ENCODE results near the gene MAGI1. TPM values are rescaled to one million over a fixed set of nuclear protein-coding genes. Genes with fewer than 3 reads are reported as not detected.

MAGI1 gene
- total RNA-seq, 4 donors from 2014 or later, result 17.2 to 40.8 (median 28.1) TPM

DNA sequence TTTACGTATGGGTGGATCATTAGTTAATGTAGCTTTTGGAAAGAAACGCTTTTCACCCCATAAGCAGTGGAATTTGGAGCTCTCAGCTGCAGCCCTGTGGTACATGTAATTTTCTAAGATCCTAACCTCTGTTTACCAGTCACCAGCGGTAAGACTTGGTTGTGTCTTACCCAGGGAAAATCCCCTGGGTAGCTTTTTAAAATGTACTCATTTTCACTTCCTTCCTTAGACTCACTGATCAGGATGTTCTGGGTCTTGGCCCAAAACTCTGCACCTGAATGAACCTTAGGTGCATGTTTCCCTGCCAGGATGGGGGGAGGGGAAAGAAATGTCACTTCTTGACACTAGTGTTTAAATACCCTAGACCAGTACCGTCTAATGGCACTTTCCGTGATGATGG, 605.2 kb downstream of the MAGI1 start:
- WGBS, 2 donors (ENCODE audit: low coverage in 1 of 2), result 85% methylated on average over 5 of the region's 5 CpGs
- Histone ChIP-seq H3K27me3 (no peaks in the 10 kb centered on the region), H3K4me1 (no peaks in the 10 kb centered on the region), H3K36me3 (peaks cover 0 to 59% of the 10 kb centered on the region in 2 donors), H3K9me3 (no peaks in the 10 kb centered on the region), H3K27ac (no peak overlapping the region), H3K4me3 (no peak overlapping the region)
- no peak for ATAC-seq
- TF ChIP-seq POLR2AphosphoS5 (IDR thresholded peaks at IDR 0.05), result no peak
- TF ChIP-seq, protein P1, sequence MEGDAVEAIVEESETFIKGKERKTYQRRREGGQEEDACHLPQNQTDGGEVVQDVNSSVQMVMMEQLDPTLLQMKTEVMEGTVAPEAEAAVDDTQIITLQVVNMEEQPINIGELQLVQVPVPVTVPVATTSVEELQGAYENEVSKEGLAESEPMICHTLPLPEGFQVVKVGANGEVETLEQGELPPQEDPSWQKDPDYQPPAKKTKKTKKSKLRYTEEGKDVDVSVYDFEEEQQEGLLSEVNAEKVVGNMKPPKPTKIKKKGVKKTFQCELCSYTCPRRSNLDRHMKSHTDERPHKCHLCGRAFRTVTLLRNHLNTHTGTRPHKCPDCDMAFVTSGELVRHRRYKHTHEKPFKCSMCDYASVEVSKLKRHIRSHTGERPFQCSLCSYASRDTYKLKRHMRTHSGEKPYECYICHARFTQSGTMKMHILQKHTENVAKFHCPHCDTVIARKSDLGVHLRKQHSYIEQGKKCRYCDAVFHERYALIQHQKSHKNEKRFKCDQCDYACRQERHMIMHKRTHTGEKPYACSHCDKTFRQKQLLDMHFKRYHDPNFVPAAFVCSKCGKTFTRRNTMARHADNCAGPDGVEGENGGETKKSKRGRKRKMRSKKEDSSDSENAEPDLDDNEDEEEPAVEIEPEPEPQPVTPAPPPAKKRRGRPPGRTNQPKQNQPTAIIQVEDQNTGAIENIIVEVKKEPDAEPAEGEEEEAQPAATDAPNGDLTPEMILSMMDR (IDR thresholded peaks at IDR 0.05), result no peak
- no peak for TF ChIP-seq EP300 (IDR thresholded peaks at IDR 0.05)
- no peak for TF ChIP-seq POLR2A (IDR thresholded peaks at IDR 0.05)

DNA sequence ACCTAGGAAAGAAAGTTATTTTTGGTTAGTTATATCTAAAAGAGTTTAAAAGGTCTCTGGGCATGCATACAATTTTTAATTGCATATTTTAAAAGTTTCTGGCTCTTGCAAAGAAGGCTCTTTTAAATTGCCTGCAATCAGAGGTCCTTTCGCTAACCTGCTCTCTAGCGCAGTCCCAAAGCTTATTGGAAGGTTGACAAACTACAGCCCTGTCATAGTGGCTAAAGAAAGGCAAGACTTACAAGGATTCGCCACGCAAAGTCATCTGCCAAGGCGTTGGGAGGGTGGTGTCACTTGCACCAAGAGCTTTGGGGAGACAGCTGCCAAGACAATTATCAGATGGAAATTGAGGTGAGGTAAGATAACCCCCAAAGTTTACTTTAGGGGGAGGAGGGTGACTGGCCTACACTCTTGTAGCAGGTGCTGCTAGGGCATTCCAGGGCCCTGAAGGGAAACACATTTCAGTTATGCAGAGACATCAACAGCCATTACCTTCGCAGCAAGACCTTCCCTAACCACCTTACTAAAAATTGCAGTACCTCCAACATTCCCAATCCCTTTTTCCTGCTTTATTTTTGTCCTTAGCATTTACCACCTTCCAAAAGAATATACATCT, 606.2 kb downstream of the MAGI1 start:
- WGBS, 2 donors (ENCODE audit: low coverage in 1 of 2), result 85 to 89% methylated on average over 4 to 5 of the region's 6 CpGs
- no peak overlapping the region for H3K4me3 ChIP-seq
- ATAC-seq, result no peak
- H3K9me3 ChIP-seq, result no peaks in the 10 kb centered on the region
- H3K4me1 ChIP-seq, result no peaks in the 10 kb centered on the region
- H3K27me3 ChIP-seq, result no peaks in the 10 kb centered on the region
- TF ChIP-seq EP300 (IDR thresholded peaks at IDR 0.05) (no peak), POLR2AphosphoS5 (IDR thresholded peaks at IDR 0.05) (no peak), POLR2A (IDR thresholded peaks at IDR 0.05) (no peak)
- TF ChIP-seq, protein P1 (IDR thresholded peaks at IDR 0.05), result no peak
- H3K27ac ChIP-seq, result no peak overlapping the region
- H3K36me3 ChIP-seq, result peaks cover 0 to 55% of the 10 kb centered on the region in 2 donors

DNA sequence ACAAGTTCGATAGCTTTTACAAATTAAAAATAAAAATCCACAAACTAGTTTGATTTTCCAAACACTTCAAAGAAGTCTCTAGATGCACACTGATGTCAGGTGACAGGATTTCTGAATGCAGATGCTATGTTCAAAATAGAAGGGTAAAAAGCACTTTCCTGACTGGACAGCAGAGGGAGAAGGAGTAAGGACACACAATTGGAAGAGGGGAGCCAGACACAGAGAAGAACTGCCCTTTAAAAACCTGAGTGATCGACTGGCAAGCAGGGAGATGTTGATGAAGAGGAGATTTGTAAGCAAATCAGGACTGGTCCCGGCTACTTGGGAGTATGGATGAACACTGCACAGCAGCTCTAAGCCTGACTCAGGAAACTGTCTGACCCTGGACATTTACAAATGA, 612.8 kb downstream of the MAGI1 start:
- TF ChIP-seq EP300 (IDR thresholded peaks at IDR 0.05) (no peak), POLR2AphosphoS5 (IDR thresholded peaks at IDR 0.05) (no peak), POLR2A (IDR thresholded peaks at IDR 0.05) (no peak)
- TF ChIP-seq, protein P1 (IDR thresholded peaks at IDR 0.05), result peak; percentile 7 to 40 (median 25)
- Histone ChIP-seq H3K36me3 (peaks cover 0 to 30% of the 10 kb centered on the region in 2 donors), H3K27ac (no peak overlapping the region), H3K27me3 (no peaks in the 10 kb centered on the region), H3K9me3 (no peaks in the 10 kb centered on the region), H3K4me1 (no peaks in the 10 kb centered on the region), H3K4me3 (no peak overlapping the region)
- no peak for ATAC-seq
- WGBS, 2 donors (ENCODE audit: low coverage in 1 of 2), result 59 to 64% methylated on average over 3 of the region's 3 CpGs

DNA sequence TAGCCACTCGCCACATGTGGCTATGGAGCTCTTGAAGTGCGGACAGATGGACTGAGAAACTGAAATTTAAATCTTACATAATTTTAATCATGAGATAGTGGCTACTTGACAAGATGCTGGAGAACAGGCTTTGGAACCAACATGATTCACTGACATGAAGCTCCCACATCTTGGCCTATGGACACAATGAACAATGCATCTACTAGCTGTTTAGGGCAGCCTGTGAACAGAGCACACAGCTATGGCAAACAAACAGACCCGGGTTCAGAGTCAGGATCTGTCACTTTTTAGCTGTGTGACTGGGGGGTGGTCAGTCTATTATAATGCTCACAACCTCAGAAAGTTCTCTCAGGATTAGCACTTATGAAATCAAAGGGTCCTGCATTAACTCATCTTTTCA, 616.6 kb downstream of the MAGI1 start:
- TF ChIP-seq EP300 (IDR thresholded peaks at IDR 0.05), result no peak
- Histone ChIP-seq H3K4me1 (no peaks in the 10 kb centered on the region), H3K36me3 (no peaks in the 10 kb centered on the region), H3K27ac (no peak overlapping the region), H3K27me3 (no peaks in the 10 kb centered on the region), H3K9me3 (no peaks in the 10 kb centered on the region), H3K4me3 (no peak overlapping the region)
- WGBS, 2 donors (ENCODE audit: low coverage in 1 of 2), result 80 to 96% methylated on average over 3 of the region's 3 CpGs
- ATAC-seq, result no peak

DNA sequence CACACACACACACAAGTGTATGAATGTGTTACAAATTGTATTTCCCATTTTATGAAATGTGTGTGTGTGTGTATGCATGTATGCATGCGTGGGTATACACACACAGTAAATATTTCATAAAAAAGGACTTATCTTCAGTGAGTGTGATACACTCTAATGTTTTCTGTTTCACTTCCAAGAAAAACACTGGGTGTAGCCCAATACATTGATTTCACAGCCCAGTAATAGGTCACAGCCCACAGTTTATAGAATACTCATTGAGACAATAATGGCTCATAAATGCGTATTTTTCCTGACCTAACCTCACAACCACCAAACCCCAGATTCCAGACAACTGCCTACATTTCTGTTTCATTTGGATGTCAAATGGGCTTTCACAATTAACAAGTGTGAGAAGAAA, 619.5 kb downstream of the MAGI1 start:
- WGBS, 2 donors (ENCODE audit: low coverage in 1 of 2), result 83 to 91% methylated on average over 2 of the region's 2 CpGs
- no peaks in the 10 kb centered on the region for H3K27me3 ChIP-seq
- no peaks in the 10 kb centered on the region for H3K9me3 ChIP-seq
- ATAC-seq, result no peak
- no peak overlapping the region for H3K27ac ChIP-seq
- TF ChIP-seq, protein P1 (IDR thresholded peaks at IDR 0.05), result no peak
- H3K36me3 ChIP-seq, result peaks cover 0 to 3% of the 10 kb centered on the region in 2 donors
- H3K4me3 ChIP-seq, result no peak overlapping the region
- no peaks in the 10 kb centered on the region for H3K4me1 ChIP-seq
